Measurements from ENCODE around the gene NRBF2.

DNA sequence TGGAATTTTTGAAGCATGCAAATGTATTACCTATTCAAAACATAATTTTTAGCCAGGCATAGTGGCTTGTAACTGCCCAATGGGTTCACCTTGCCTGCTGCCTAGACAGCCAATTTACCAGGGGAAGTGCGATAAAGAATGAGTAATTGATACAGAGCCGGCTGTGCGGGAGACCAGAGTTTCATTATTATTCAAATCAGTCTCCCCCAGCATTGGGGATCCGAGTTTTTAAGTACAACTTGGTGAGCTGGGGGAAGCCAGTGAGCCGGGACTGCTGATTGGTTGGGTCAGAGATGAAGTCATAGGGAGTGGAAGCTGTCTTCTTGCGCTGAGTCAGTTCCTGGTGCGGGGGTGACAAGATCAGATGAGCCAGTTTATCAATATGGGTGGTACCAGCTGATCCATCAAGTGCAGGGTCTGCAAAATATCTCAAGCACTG is 29.1 kb upstream of the NRBF2 start:
- no peak for TF ChIP-seq POLR2A (IDR thresholded peaks at IDR 0.05)
- TF ChIP-seq EP300 (IDR thresholded peaks at IDR 0.05), result no peak
